ENCODE data around the gene DNAI2.
A peak's percentile ranks its signal among the peaks of the same experiment; 100 is the strongest.

The DNAI2 gene

DNA sequence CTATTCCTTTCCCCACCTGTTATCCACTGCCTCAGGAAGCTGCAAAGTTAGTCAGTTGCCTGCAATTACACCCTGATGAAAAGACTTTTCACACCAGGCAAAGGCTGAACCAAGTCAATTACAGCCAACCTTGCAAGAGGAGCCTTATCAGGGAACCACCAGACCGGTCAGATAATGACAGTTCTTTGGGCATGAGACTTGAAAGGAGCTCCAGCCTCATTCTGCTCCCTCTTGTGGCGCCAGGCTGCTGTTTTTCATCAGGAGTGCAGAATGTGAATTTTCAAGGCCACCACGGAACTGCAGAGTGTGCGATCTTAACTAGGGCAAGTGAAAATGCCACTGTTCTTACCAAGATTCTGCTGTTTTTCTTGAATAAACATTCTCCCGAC lies 22.5 kb downstream of the DNAI2 start:
- H3K9me3 ChIP-seq (replicated peaks in 1 of 11): peaks cover 0 to 7% (median 0%) of the 10 kb centered on the region in 11 experiments; a peak in 2 of 22 replicates
- H3K9ac ChIP-seq: no peak overlapping the region
- no peaks in the 10 kb centered on the region for H4K20me1 ChIP-seq
- peak overlapping the region in 8 of 11 experiments; percentile 5 to 36 (median 12); a peak in 6 of 22 replicates for H3K4me2 ChIP-seq
- no peaks in the 10 kb centered on the region for H3K27me3 ChIP-seq
- no peak overlapping the region for H3K27ac ChIP-seq
- TF ChIP-seq Cebpa-rat (IDR thresholded peaks at IDR 0.05): no peak
- H3K4me1 ChIP-seq: peaks cover 14 to 51% (median 45%) of the 10 kb centered on the region in 10 experiments
- no peaks in the 10 kb centered on the region for H3K36me3 ChIP-seq
- no peak overlapping the region for H3K4me3 ChIP-seq

- H3K9me3 ChIP-seq (replicated peaks in 1 of 11): peaks cover 0 to 7% (median 0%) of the 10 kb centered on the region in 11 experiments; a peak in 4 of 22 replicates
- H3K36me3 ChIP-seq: no peaks in the 10 kb centered on the region
- peak overlapping the region in 6 of 11 experiments; percentile 6 to 48 (median 20); a peak in 4 of 22 replicates for H3K9ac ChIP-seq
- no peaks in the 10 kb centered on the region for H4K20me1 ChIP-seq
- 0 out of 22 replicates have a peak overlapping the region, but pooled peaks of 2 of the 11 experiments have one; percentile 14 to 32 for H3K27ac ChIP-seq
- H3K27me3 ChIP-seq: no peaks in the 10 kb centered on the region
- TF ChIP-seq Cebpa-rat (IDR thresholded peaks at IDR 0.05): no peak
- H3K4me1 ChIP-seq: peaks cover 23 to 63% (median 56%) of the 10 kb centered on the region in 10 experiments
- peak overlapping the region in 9 of 11 experiments; percentile 0 to 57 (median 23); a peak in 10 of 22 replicates for H3K4me2 ChIP-seq
- no peak overlapping the region for H3K4me3 ChIP-seq
Observed at GRCh38 chr17:74297941-74298340, 23.9 kb downstream of the DNAI2 start.

DNA sequence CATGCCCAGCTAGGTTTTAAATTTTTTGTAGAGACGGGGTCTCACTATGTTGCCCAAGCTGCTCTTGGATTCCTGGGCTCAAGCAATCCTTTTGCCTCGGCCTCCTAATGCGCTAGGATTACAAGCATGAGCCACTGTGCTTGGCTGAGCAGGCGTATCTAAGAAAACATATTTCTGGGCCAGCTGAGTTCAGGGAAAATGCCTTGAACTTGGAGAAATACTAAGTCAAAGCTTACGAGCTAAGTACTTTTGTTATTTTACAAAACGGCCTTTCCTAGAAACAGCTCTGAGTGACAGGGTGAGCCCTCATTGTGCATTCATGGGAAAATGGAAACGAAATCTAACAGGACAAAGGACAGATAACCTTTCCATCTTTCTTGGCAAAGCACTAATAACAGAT lies 24.7 kb downstream of the DNAI2 start:
- H3K4me3 ChIP-seq: no peak overlapping the region
- peak overlapping the region in 9 of 11 experiments; percentile 67 to 88 (median 78); a peak in 14 of 22 replicates for H3K4me2 ChIP-seq
- H3K9me3 ChIP-seq (replicated peaks in 1 of 11): peaks cover 0 to 7% (median 0%) of the 10 kb centered on the region in 11 experiments; a peak in 4 of 22 replicates
- TF ChIP-seq Cebpa-rat (IDR thresholded peaks at IDR 0.05): no peak
- H3K9ac ChIP-seq: no peak overlapping the region; a peak in 1 of 22 replicates
- peak overlapping the region in 2 of 11 experiments; percentile 3 to 96; a peak in 2 of 22 replicates for H3K27ac ChIP-seq
- no peaks in the 10 kb centered on the region for H3K27me3 ChIP-seq
- H3K4me1 ChIP-seq: peaks cover 31 to 72% (median 65%) of the 10 kb centered on the region in 10 experiments
- no peaks in the 10 kb centered on the region for H4K20me1 ChIP-seq
- H3K36me3 ChIP-seq: no peaks in the 10 kb centered on the region

DNA sequence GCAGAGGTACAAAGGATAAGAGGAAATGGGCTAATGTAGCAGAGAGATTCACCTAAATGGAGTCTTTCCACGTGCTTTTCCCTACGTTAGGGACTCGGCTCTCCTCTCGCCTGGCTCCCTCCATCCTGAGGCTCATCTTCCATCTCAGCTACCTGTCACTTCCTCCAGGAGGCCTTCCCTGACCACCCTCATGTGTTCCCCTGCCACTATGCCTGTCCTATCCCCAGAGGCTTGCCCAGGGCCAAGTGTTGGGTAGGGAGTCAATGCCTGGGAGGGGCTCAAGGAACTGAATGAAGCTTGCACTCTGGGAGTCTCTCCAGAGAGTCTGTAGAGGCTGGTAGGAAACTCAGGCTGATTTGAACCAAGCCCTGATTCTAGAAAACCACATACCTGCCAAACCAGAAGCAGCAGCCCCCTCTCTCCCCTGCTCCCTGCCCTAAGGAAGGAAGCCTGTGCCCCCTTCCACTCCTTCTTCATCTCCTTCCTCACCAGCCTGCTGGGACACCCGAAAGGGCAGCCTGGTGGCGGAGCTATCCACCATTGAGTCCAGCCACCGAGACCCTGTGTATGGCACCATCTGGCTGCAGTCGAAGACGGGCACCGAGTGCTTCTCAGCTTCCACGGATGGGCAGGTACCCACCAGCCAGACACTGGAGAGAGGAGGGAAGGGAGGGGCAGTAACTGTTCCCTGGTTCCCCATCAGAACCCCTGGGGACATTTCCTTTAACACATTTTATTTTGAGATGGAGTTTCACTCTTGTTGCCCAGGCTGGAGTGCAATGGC lies 25.4 kb downstream of the DNAI2 start:
- no peaks in the 10 kb centered on the region for H3K27me3 ChIP-seq
- peak overlapping the region in 6 of 11 experiments; percentile 18 to 96 (median 43); a peak in 9 of 22 replicates for H3K27ac ChIP-seq
- no peaks in the 10 kb centered on the region for H3K36me3 ChIP-seq
- peaks cover 0 to 6% (median 0%) of the 10 kb centered on the region in 11 experiments; a peak in 4 of 22 replicates for H3K9me3 ChIP-seq (replicated peaks in 1 of 11)
- peaks cover 38 to 78% (median 71%) of the 10 kb centered on the region in 10 experiments for H3K4me1 ChIP-seq
- H3K9ac ChIP-seq: peak overlapping the region in 4 of 11 experiments; percentile 12 to 44 (median 24); a peak in 4 of 22 replicates
- H4K20me1 ChIP-seq: no peaks in the 10 kb centered on the region
- H3K4me3 ChIP-seq: no peak overlapping the region
- TF ChIP-seq Cebpa-rat (IDR thresholded peaks at IDR 0.05): no peak
- peak overlapping the region; percentile 0 to 88 (median 77); a peak in 19 of 22 replicates for H3K4me2 ChIP-seq

DNA sequence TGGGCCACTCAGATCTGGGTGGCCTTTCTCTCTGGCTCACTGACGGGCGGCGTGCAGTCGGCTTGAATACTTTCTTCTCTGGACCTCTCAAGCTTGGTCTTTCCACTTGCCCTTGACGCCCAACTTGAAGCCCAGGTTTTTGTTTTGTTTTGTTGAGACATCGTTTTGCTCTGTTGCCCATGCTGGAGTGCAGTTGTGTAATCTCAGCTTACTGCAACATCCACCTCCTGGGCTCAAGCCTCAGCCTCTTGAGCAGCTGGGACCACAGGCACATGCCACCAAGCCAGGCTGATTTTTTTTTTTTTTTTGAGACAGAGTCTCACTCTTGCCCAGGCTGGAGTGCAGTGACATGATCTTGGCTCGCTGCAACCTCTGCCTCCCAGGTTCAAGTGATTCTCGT lies 29.3 kb downstream of the DNAI2 start:
- H3K9me3 ChIP-seq (replicated peaks in 1 of 11): peaks cover 0 to 6% (median 0%) of the 10 kb centered on the region in 11 experiments; a peak in 2 of 22 replicates
- H3K36me3 ChIP-seq: no peaks in the 10 kb centered on the region
- TF ChIP-seq Cebpa-rat (IDR thresholded peaks at IDR 0.05): peak in 10 of 11 experiments; percentile 35 to 98 (median 96); a peak in 18 of 22 replicates
- no peaks in the 10 kb centered on the region for H4K20me1 ChIP-seq
- no peaks in the 10 kb centered on the region for H3K27me3 ChIP-seq
- peak overlapping the region in 2 of 10 experiments; percentile 1 to 10; a peak in 1 of 20 replicates for H3K4me3 ChIP-seq
- H3K4me2 ChIP-seq: peak overlapping the region; percentile 49 to 93 (median 81)
- H3K27ac ChIP-seq: peak overlapping the region in 10 of 11 experiments; percentile 41 to 96 (median 90); a peak in 19 of 22 replicates
- H3K9ac ChIP-seq: peak overlapping the region in 9 of 11 experiments; percentile 31 to 81 (median 75); a peak in 17 of 22 replicates
- peaks cover 69 to 97% (median 92%) of the 10 kb centered on the region in 10 experiments for H3K4me1 ChIP-seq

DNA sequence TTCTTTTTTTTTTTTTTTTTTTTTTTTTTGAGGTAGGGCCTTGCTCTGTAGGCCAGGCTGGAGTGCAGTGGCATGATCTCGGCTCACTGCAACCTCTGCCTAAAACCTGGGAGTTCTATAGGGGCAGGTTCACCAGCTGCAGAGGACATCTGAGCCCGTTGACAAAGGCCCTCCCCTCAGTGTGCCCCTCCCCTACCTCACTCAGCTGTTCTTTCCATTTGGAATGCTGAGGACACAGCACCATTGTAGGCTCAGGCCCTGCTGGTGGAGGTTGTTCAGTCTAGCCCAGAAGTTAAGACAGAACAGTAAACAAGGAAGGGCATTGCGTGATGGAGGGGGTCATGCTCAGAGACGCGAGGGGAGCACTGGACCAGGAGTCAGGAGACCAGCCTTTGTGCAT lies 30.1 kb downstream of the DNAI2 start:
- Histone ChIP-seq H3K4me3 (no peak overlapping the region), H3K4me2 (peak overlapping the region; percentile 75 to 93 (median 81); a peak in 20 of 22 replicates), H3K36me3 (no peaks in the 10 kb centered on the region), H3K27me3 (no peaks in the 10 kb centered on the region), H4K20me1 (no peaks in the 10 kb centered on the region), H3K9me3 (replicated peaks in 1 of 11) (peaks cover 0 to 6% (median 0%) of the 10 kb centered on the region in 11 experiments; a peak in 2 of 22 replicates), H3K4me1 (peaks cover 75 to 99% (median 97%) of the 10 kb centered on the region in 10 experiments), H3K9ac (peak overlapping the region in 8 of 11 experiments; percentile 27 to 80 (median 76); a peak in 13 of 22 replicates), H3K27ac (peak overlapping the region in 9 of 11 experiments; percentile 70 to 96 (median 92); a peak in 17 of 22 replicates)
- TF ChIP-seq Cebpa-rat (IDR thresholded peaks at IDR 0.05): no peak

DNA sequence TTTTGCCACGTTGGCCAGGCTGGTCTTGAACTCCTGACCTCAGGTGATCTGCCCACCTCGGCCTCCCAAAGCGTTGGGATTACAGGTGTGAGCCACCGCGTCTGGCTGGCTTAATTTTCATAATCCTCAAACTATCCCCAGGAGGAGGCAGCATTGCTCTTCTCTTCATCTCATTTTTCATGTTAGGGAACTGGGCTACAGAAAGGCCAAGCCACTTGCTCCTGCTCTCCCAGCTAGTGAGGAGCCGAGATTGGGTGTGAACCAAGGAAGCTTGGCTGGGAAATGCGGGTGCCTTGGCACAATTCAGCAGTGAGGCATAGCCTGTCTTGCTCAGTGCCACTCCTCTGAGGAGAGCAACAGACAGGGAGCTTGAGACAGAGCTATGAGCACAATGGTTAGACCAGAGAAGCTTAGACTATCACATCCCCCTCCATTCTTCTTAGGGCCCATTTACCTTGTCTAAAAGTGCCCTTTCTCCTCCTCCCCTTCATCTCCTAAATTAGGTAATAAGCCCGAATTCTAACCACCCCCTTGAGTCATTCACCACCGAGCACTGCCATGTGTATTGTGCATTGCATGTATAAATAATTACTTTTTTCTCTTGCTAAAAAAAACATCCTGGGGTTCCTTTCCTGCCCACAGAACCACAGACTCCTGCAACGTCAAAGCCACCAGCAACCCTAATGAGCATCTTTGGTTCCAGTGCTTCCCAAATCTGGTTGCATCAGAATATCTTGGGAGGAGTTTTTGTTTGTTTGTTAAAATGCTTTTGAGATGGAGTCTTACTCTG lies 32.0 kb downstream of the DNAI2 start:
- Histone ChIP-seq H3K9ac (peak overlapping the region in 10 of 11 experiments; percentile 18 to 80 (median 74); a peak in 17 of 22 replicates), H3K36me3 (no peaks in the 10 kb centered on the region), H3K9me3 (replicated peaks in 1 of 11) (peaks cover 0 to 6% (median 0%) of the 10 kb centered on the region in 11 experiments; a peak in 2 of 22 replicates), H3K27ac (peak overlapping the region in 10 of 11 experiments; percentile 51 to 96 (median 90); a peak in 19 of 22 replicates), H3K4me2 (peak overlapping the region; percentile 75 to 93 (median 81)), H3K4me1 (peaks cover 73 to 98% (median 87%) of the 10 kb centered on the region in 10 experiments), H3K4me3 (peak overlapping the region in 1 of 10 experiments; percentile 29; a peak in 1 of 20 replicates), H4K20me1 (no peaks in the 10 kb centered on the region), H3K27me3 (no peaks in the 10 kb centered on the region)
- peak in 8 of 11 experiments; percentile 68 to 82 (median 70); a peak in 14 of 22 replicates for TF ChIP-seq Cebpa-rat (IDR thresholded peaks at IDR 0.05)

All from BLaER1 treated with 17β-estradiol and CSF1 and Interleukin-3, amounts not matched to agents 10 nM and 100 nM (cell line).